Kidney epithelial cell (primary cell): ENCODE results near the gene DTX1. TPM values are rescaled to one million over a fixed set of nuclear protein-coding genes. Genes with fewer than 3 reads are reported as not detected.
A peak's percentile ranks its signal among the peaks of the same experiment; 100 is the strongest.

Source experiments
- DNase-seq: peaks from one replicate; pipeline ENCODE4 v3.0.0-alpha.2; 2010; ENCODE audit warnings: low read depth
- H3K27me3 ChIP-seq: 2 replicates; pipeline ENCODE4 v1.6.0; 2011; ENCODE audit warnings: low read length; ENCODE audit not compliant: control insufficient read depth, insufficient read depth
- H3K36me3 ChIP-seq: 2 replicates; pipeline ENCODE4 v1.5.1; 2011; ENCODE audit warnings: low read length; ENCODE audit not compliant: control insufficient read depth, insufficient read depth
- H3K4me3 ChIP-seq: 2 replicates; pipeline ENCODE4 v1.5.1; 2011; ENCODE audit warnings: low read depth, mild to moderate bottlenecking, control low read depth, low read length
- total RNA-seq: library from RNA; depleted of rRNA; stranded (reverse); fragments of >200 nt; gene quantifications from 2 replicates; pipeline ENCODE4 v1.2.3, GENCODE V29; 2015
- TF ChIP-seq, protein P1 (sequence below): IDR thresholded peaks from 2 replicates; pipeline ENCODE4 v1.5.1; 2011; ENCODE audit warnings: mild to moderate bottlenecking, moderate library complexity, low read length, control low read depth, inconsistent platforms; ENCODE audit not compliant: insufficient read depth, poor library complexity, severe bottlenecking

The DTX1 gene
- 0.89 and 1.8 TPM in 2 replicates for total RNA-seq

DNA sequence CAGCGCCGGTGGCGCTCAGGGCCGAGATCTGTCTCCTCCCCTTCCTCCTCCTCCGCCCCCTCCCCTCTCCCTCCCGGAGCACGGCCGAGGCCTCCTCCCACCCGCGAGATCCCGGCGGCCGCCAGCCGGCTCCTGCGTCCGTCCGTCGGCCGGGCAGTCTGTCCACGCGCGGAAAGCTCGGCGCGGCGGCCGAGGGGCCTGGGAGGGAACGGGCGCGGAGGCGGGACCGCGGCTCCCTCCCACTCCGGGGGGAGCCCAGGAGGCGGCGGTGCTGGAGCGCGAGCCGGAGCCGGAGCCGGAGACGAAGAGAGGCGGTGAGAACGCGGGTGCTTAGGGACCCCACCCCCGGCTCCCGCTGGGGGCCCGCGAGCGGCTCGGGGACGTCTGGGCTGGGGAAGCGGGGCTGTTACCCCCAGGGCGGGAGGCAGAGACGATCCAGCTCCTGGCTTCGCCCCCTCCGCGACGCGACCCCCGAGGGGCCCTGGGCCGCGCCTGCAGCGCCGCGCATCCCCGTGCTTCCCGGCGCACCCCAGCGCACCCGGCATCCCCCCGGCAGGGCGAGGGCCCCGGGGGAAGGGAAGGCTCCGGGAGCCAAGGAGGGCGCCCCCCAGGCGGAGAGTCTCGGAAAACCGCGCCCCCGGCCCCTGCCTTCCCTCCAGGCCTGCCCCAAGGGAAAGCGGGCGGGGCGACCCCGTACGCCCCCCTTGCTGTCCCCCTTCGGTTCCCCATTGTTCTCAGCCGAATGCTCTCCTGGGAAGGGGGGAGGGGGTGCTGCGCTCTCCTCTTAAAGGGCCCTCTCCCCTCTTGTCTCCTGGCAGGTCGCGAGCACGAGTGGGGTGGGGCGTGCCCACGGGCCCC lies at the start of gene DTX1:
Gene DTX1, plus strand, starts transcription at position 100 of the 858 bp plus-strand sequence. CDS start 1,463 bp downstream, outside the sequence.
- peaks cover 47% of the 10 kb centered on the region for H3K27me3 ChIP-seq
- H3K36me3 ChIP-seq, result no peaks in the 10 kb centered on the region
- DNase-seq, result no peak
- TF ChIP-seq, protein P1, sequence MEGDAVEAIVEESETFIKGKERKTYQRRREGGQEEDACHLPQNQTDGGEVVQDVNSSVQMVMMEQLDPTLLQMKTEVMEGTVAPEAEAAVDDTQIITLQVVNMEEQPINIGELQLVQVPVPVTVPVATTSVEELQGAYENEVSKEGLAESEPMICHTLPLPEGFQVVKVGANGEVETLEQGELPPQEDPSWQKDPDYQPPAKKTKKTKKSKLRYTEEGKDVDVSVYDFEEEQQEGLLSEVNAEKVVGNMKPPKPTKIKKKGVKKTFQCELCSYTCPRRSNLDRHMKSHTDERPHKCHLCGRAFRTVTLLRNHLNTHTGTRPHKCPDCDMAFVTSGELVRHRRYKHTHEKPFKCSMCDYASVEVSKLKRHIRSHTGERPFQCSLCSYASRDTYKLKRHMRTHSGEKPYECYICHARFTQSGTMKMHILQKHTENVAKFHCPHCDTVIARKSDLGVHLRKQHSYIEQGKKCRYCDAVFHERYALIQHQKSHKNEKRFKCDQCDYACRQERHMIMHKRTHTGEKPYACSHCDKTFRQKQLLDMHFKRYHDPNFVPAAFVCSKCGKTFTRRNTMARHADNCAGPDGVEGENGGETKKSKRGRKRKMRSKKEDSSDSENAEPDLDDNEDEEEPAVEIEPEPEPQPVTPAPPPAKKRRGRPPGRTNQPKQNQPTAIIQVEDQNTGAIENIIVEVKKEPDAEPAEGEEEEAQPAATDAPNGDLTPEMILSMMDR, result no peak
- H3K4me3 ChIP-seq, result peak within 1 kb of the TSS; percentile 38

DNA sequence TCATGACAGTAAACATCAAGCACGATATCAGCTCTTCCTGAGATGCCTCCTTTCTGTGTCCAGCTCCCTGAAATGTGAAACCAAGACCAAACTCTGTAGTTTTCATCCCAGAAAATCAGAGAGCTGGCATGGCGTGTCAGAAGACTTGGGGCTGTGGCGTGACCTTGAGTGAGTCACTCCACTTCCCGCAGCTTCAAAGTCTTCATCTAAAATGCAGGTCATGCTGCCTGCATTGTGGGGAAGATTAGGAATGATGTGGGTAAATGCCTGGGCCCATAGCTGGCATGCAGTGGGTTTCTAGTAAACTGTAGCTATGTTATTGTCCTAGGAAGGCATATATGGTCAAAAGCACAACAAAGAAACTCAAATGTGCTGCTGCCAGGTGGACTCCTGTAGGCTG lies 49.4 kb upstream of the DTX1 start:
- TF ChIP-seq, protein P1, result no peak
- no peaks in the 10 kb centered on the region for H3K27me3 ChIP-seq
- H3K36me3 ChIP-seq, result no peaks in the 10 kb centered on the region
- DNase-seq, result peak; percentile 53
- H3K4me3 ChIP-seq, result no peak overlapping the region

DNA sequence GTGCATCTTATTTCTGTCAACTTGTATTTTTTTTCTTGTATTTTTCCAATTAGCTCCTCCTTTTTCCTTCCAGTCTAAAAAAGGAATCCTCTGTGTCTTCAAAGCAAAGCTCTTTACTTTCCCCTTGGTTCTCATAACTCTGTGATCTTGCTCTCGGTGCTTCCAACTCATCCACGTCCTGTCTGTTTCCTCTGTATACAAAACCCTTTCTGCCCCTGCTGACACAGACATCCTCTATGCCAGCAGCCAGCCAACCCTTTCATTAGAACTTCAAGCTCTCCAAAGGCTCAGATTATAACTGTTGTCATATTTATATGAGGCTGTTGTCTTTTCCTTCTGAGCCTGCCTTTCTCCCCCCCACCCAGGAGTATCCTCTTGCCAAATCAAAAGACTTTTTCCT lies 45.8 kb upstream of the DTX1 start:
- Histone ChIP-seq H3K27me3 (no peaks in the 10 kb centered on the region), H3K36me3 (no peaks in the 10 kb centered on the region)
- TF ChIP-seq, protein P1, result no peak

DNA sequence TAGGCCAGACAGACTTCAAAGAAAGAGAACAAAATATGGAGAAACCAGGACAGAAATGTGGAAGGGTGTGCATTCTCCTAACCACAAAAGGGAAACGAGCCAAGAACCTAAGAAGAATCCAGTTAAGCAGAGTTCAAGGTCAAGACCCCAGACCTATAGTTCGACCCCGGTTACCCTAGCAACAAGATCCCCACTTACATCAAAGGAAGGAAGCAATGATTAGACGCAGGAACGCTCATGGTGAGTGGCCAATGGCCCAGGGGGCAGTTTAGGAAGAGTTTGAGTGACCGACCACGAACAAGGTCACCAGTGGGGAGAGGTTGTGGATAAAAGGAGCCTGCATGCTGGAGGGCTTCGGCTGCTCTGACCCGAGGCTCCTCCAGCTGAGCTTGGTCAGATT lies 42.0 kb upstream of the DTX1 start:
- Histone ChIP-seq H3K36me3 (no peaks in the 10 kb centered on the region), H3K4me3 (no peak overlapping the region), H3K27me3 (no peaks in the 10 kb centered on the region)
- DNase-seq, result no peak
- TF ChIP-seq, protein P1, result no peak

More for the DNA sequence above, 45.8 kb upstream of the DTX1 start:
- H3K4me3 ChIP-seq, result no peak overlapping the region
- no peak for DNase-seq

DNA sequence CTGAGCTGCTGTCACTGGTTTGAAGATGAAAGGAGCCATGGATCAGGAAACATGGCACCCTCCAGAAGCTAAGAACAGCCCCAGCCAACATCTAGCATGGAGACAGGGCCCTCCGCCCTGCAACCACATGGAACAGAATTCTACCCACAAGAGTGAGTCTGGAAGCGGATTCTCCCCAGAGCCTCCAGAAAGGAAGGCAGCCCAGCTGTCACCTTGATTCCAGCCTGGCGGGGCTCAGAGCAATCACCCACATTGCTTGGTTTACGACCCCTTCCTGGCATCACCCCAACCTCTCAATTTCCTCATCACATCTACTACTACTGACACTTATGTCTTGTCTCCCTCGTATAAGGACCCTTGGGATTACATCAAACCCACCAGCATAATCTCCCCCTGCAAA lies 39.7 kb upstream of the DTX1 start:
- Histone ChIP-seq H3K36me3 (no peaks in the 10 kb centered on the region), H3K27me3 (no peaks in the 10 kb centered on the region), H3K4me3 (no peak overlapping the region)
- TF ChIP-seq, protein P1, result no peak
- DNase-seq, result no peak
